HepG2 (cell line): ENCODE measurements around the gene WDR27. TPM values are rescaled to one million over a fixed set of nuclear protein-coding genes. Genes with fewer than 3 reads are reported as not detected.

Source experiments
- ATAC-seq: fragments of 200-7000 bp; cut with Tn5 transposase; 3 replicates; pipeline ENCODE4 v1.9.1; 2020; ENCODE audit warnings: mild to moderate bottlenecking, moderate library complexity
- BruUV-seq: library from RNA; stranded (reverse); fragments of 400-500 nt; replicated peaks from 2 replicates; lab custom pipeline; 2021; lab: Mats Ljungman, UMichigan
- CTCF ChIA-PET: fragments of 300-600 bp; formaldehyde crosslinking; extraction: SDS; loops from one replicate; lab custom pipeline; 2021; ENCODE audit warnings: low total read pairs, inconsistent platforms, low intra/inter-chr PET ratio; lab: Yijun Ruan, JAX
- POLR2A ChIA-PET: fragments of 350-600 bp; sonication (Branson Sonifier 250); formaldehyde crosslinking; loops from one replicate; lab custom pipeline; 2020; ENCODE audit warnings: antibody characterized with exemption, inconsistent platforms; lab: Yijun Ruan, JAX
- DNase-seq: peaks from one replicate; pipeline ENCODE4 v3.0.0-alpha.2; 2015; ENCODE audit warnings: low spot score
- FAIRE-seq: peaks from 3 replicates; lab custom pipeline; 2011; peaks lifted over from hg19 to GRCh38; lab: Jason Lieb, UNC
- H2AFZ ChIP-seq: one replicate; pipeline ENCODE4 v1.6.1; 2011; ENCODE audit warnings: low read length, inconsistent platforms
- H3K27ac ChIP-seq: fragments of 300-600 bp; 3 replicates; pipeline ENCODE4 v1.8.0; 2011; ENCODE audit warnings: mixed run types, mild to moderate bottlenecking, mixed read lengths, low read length, inconsistent platforms; ENCODE audit not compliant: insufficient read depth; ENCODE audit errors: extremely low read length
- H3K27me3 ChIP-seq, 2 experiments: fragments of 200-600 bp in 1 of 2; 2 replicates in 1 of 2; 3 replicates in 1 of 2; pipeline versions ENCODE4 v1.6.0 to v1.8.0; 2011; ENCODE audit warnings: low read length in 2 of 2, mild to moderate bottlenecking in 2 of 2, moderate library complexity in 2 of 2, inconsistent platforms in 1 of 2; ENCODE audit not compliant: insufficient read depth in 2 of 2, control insufficient read depth in 1 of 2
- H3K36me3 ChIP-seq, 2 experiments: fragments of 200-600 bp in 1 of 2; replicated peaks in 1 of 2; 2 replicates in 1 of 2; 3 replicates in 1 of 2; pipeline versions ENCODE4 v1.5.1 to v1.8.0; 2011; ENCODE audit warnings: low read length in 2 of 2, inconsistent platforms in 1 of 2; ENCODE audit not compliant: insufficient read depth in 2 of 2, control insufficient read depth in 1 of 2
- H3K4me1 ChIP-seq: 2 replicates; pipeline ENCODE4 v1.5.1; 2012; ENCODE audit warnings: low read length, inconsistent platforms; ENCODE audit not compliant: insufficient read depth
- H3K4me2 ChIP-seq: 2 replicates; pipeline ENCODE4 v1.6.0; 2011; ENCODE audit warnings: low read depth, low read length, inconsistent platforms
- H3K4me3 ChIP-seq, 3 experiments: fragments of 200-600 bp in 1 of 3; sonication (generic), shearing (Covaris generic) in 1 of 3; replicated peaks in 1 of 3; 2 replicates each; pipeline ENCODE4 v1.5.1; 2011 to 2016; ENCODE audit warnings: low read length in 3 of 3, inconsistent platforms in 2 of 3, low read depth in 2 of 3, mild to moderate bottlenecking in 2 of 3, control low read depth in 1 of 3, mixed read lengths in 1 of 3; ENCODE audit not compliant: insufficient read depth in 1 of 3
- H3K79me2 ChIP-seq: one replicate; pipeline ENCODE4 v1.6.1; 2011; ENCODE audit warnings: low read length, inconsistent platforms; ENCODE audit not compliant: insufficient read depth
- H3K9ac ChIP-seq: 2 replicates; pipeline ENCODE4 v1.6.0; 2011; ENCODE audit warnings: mild to moderate bottlenecking, low read depth, low read length, inconsistent platforms; ENCODE audit not compliant: insufficient read depth
- H3K9me3 ChIP-seq: 2 replicates; pipeline ENCODE4 v1.5.1; 2012; ENCODE audit warnings: mild to moderate bottlenecking, low read length
- H4K20me1 ChIP-seq: 2 replicates; pipeline ENCODE4 v1.6.0; 2011; ENCODE audit warnings: inconsistent platforms, mild to moderate bottlenecking, low read length, moderate library complexity; ENCODE audit not compliant: insufficient read depth
- FOSL2 ChIP-seq: sonication (generic); formaldehyde crosslinking; IDR thresholded peaks from 2 replicates; pipeline ENCODE4 v1.4.0; 2020; ENCODE audit warnings: missing genetic modification reagents
- IKZF1 ChIP-seq: fragments of 450-650 bp; IDR thresholded peaks from 2 replicates; pipeline ENCODE4 v1.7.1; 2016
- KDM5A ChIP-seq: fragments of 200-600 bp; sonication (generic); IDR thresholded peaks from 2 replicates; pipeline ENCODE4 v1.7.0; 2018; ENCODE audit warnings: antibody characterized with exemption, mild to moderate bottlenecking, low read length, borderline replicate concordance
- SKIL ChIP-seq: sonication (generic); formaldehyde crosslinking; IDR thresholded peaks from 2 replicates; pipeline ENCODE4 v1.8.0; 2022; ENCODE audit warnings: missing genetic modification reagents, mild to moderate bottlenecking, moderate library complexity, borderline replicate concordance
- SRSF1 ChIP-seq: fragments of 200-400 bp; formaldehyde crosslinking; optimal IDR thresholded peaks from 2 replicates; pipeline ENCODE3; 2017; ENCODE audit warnings: mild to moderate bottlenecking, low read depth, low read length, moderate library complexity
- TRIM24 ChIP-seq: sonication (generic); formaldehyde crosslinking; IDR thresholded peaks from 2 replicates; pipeline ENCODE4 v1.8.0; 2022; ENCODE audit warnings: mild to moderate bottlenecking, missing genetic modification reagents
- ZNF121 ChIP-seq: sonication (generic); formaldehyde crosslinking; IDR thresholded peaks from 2 replicates; pipeline ENCODE4 v1.5.0; 2020; ENCODE audit warnings: mild to moderate bottlenecking, missing genetic modification reagents
- ZNF143 ChIP-seq: sonication (generic); formaldehyde crosslinking; IDR thresholded peaks from 2 replicates; pipeline ENCODE4 v1.4.0; 2020; ENCODE audit warnings: missing genetic modification reagents
- ZNF180 ChIP-seq: sonication (generic); formaldehyde crosslinking; IDR thresholded peaks from 2 replicates; pipeline ENCODE4 v1.4.0; 2020; ENCODE audit warnings: low read depth, missing genetic modification reagents, borderline replicate concordance
- WGBS: methylation state at CpG from one replicate; pipeline ENCODE4 v1.1.6; 2017; ENCODE audit warnings: low lambda C conversion rate; 5-methylcytosine and 5-hydroxymethylcytosine counted together
- in situ Hi-C: cut with HindIII; loops from 2 replicates; pipeline ENCODE4 v1.10.0; 2017; ENCODE audit warnings: low pct_unique_long_range_greater_than_20kb; ENCODE audit not compliant: extremely low pct_ligation_motif_present
- intact Hi-C: fragments of 100-400 bp; cut with micrococcal nuclease; formaldehyde crosslinking; loops from one replicate; pipeline ENCODE4 v1.10.0; 2022; ENCODE audit not compliant: unreplicated experiment
- polyA plus RNA-seq, 8 experiments: library from polyadenylated mRNA; depleted of rRNA in 3 of 8; stranded (reverse) in 7 of 8; unstranded in 1 of 8; fragments of >200 nt; fragmentation: Illumina TruSeq in 4 of 8; extraction: Trizol in 4 of 8; gene quantifications; 2 replicates each; pipeline versions ENCODE4 v1.2.1 to v1.2.3, GENCODE V29; 2011 to 2016; ENCODE audit warnings: low read depth in 4 of 8, missing spikeins in 1 of 8, mixed read lengths in 1 of 8; ENCODE audit not compliant: insufficient read depth in 1 of 8
- total RNA-seq, 5 experiments: library from RNA; depleted of rRNA; stranded (reverse); fragments of >200 nt; fragmentation: Illumina TruSeq; extraction: Trizol; gene quantifications; 2 replicates each; pipeline ENCODE4 v1.2.3, GENCODE V29; 2016; ENCODE audit warnings: low read depth in 1 of 5

The WDR27 gene
- total and polyA plus RNA-seq, 2 of the 13 experiments (the other 11 are each of a cell fraction or from before 2014, with no cell fraction given), result 34.1 to 80.3 TPM

GRCh38 chr6:169499848-169500247 is 202.0 kb downstream of the WDR27 start:
- no peaks in the 10 kb centered on the region for H3K27me3 ChIP-seq
- ATAC-seq, result no peak
- 93% methylated on average over 6 of the region's 7 CpGs for WGBS
- DNase-seq, result no peak
- no peak overlapping the region for H2AFZ ChIP-seq
- FAIRE-seq, result no peak
- H3K4me2 ChIP-seq, result no peak overlapping the region
- H3K79me2 ChIP-seq, result no peaks in the 10 kb centered on the region
- H4K20me1 ChIP-seq, result no peaks in the 10 kb centered on the region
- H3K36me3 ChIP-seq, result no peaks in the 10 kb centered on the region; a peak in 1 of 5 replicates
- H3K4me1 ChIP-seq, result no peaks in the 10 kb centered on the region
- no peak overlapping the region for H3K27ac ChIP-seq
- in situ Hi-C loops (no loop called here), intact Hi-C loops (no loop called here)
- ChIA-PET CTCF (no interaction called here), POLR2A (no interaction called here)
- TF ChIP-seq TRIM24 (CRISPR knock-in tag) (no peak), ZNF180 (CRISPR knock-in tag) (no peak)
- BruUV-seq, result no TSS peak
- H3K9me3 ChIP-seq, result no peaks in the 10 kb centered on the region
- no peak overlapping the region for H3K9ac ChIP-seq
- H3K4me3 ChIP-seq, result no peak overlapping the region

- H3K79me2 ChIP-seq, result no peaks in the 10 kb centered on the region
- ChIA-PET CTCF (no interaction called here), POLR2A (no interaction called here)
- DNase-seq (no peak), ATAC-seq (no peak), FAIRE-seq (no peak)
- 92% methylated on average over 15 of the region's 15 CpGs for WGBS
- no peak overlapping the region for H3K27ac ChIP-seq
- H2AFZ ChIP-seq, result no peak overlapping the region
- in situ Hi-C loops, result no loop called here
- no TSS peak for BruUV-seq
- no peaks in the 10 kb centered on the region for H3K4me1 ChIP-seq
- no peaks in the 10 kb centered on the region for H3K9me3 ChIP-seq
- intact Hi-C loops, result no loop called here
- H3K4me3 ChIP-seq, result no peak overlapping the region
- no peak overlapping the region for H3K4me2 ChIP-seq
- no peaks in the 10 kb centered on the region; a peak in 1 of 5 replicates for H3K36me3 ChIP-seq
- no peak overlapping the region for H3K9ac ChIP-seq
- no peaks in the 10 kb centered on the region for H3K27me3 ChIP-seq
- no peaks in the 10 kb centered on the region for H4K20me1 ChIP-seq
- TF ChIP-seq KDM5A, result no peak
- TF ChIP-seq FOSL2 (CRISPR knock-in tag), result no peak
- no peak for TF ChIP-seq SKIL (CRISPR knock-in tag)
- TF ChIP-seq SRSF1, result no peak
- no peak for TF ChIP-seq IKZF1
- TF ChIP-seq ZNF143 (CRISPR knock-in tag), result no peak
- no peak for TF ChIP-seq ZNF121 (CRISPR knock-in tag)
Measured at GRCh38 chr6:169498916-169499513, 202.8 kb downstream of the WDR27 start.
